Midbrain (tissue), 1 donor: ENCODE results near the gene SMC4.

Experiments
- DNase-seq: peaks from one replicate; lab custom pipeline; 2025; lab: John Stamatoyannopoulos, UW

The SMC4 gene

DNA sequence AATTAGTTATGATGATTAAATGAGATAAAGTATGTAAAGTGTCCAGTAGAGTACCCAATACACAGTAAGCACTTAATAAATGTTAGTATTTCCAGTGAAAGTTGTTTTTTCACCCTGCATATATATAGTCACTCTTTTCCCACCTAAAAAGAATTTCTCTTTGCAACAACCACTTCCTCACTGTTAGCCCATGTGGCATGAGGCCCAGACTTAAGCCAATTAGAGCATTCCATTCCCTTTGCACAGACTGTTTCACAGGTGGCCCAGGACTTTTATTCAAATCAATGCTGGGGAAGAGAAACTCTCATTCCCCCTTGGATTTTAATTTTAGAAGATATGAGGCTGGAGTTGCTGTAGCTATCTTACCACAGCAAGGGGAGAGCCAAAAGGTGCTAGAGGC is 4.2 kb upstream of the SMC4 start:
- DNase-seq: no peak

DNA sequence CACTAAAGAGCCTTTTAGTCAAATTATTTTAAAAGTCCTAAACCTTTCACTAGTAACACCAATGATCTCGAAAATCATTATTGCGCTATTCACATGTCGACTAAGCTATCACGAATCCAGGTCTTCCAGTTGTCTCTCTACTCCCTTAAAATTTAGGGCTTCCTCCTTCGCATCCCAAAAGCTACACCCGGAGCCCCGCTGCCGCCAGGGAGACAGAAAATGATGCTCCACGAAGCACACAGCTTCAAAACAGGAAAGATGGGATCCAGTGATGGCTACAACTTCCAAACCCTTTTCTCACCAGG is 678 bp upstream of the SMC4 start:
- DNase-seq: no peak

DNA sequence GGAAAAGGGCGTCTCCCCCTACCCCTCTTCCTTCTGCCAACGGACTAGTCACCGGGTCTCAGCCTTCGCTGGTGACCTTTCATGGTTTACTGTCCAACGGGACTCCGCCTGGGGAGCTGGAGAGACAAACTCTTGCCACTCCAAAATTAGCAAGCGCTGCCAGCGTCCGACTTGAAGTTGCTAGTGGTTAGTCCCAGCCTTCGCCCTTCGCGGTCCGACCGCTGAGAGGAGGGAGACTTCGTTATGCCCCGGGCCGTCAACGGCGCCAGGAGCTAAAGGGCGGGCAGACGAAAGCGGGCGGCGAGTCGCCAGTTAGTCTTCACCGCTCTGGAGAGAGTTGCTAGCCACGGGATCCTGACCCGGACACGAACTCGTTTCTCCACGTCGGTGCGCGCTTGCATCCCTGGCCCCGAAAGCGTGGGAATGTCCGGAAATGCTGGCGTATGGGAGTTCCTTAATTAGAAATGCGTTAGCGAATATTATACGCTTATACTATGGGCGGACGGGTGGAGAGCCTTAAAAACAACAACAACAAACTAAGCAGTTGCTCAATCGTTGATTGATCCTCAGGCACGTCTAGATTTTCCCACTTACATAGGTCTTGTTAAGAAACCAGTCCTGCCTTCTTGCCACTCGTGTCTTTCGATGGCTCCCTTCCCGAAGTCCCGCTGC is 716 bp downstream of the SMC4 start:
- DNase-seq: no peak

DNA sequence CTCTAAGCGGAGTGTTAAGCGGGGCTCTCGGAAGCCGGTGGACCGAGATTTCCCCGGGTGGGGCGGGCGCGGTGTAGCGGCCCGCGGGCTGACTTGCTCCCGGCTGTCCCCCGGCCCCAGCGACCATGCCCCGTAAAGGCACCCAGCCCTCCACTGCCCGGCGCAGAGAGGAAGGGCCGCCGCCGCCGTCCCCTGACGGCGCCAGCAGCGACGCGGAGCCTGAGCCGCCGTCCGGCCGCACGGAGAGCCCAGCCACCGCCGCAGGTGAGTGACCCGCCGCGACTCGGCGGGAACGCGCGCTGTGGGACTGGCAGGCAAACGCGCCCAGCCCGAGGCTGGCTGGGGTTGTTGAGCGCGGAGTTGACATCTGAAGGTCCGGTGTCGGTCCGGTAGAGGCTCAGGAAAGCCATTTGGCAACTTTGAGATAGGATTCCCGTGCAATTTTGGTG is 1.3 kb downstream of the SMC4 start:
- no peak for DNase-seq

DNA sequence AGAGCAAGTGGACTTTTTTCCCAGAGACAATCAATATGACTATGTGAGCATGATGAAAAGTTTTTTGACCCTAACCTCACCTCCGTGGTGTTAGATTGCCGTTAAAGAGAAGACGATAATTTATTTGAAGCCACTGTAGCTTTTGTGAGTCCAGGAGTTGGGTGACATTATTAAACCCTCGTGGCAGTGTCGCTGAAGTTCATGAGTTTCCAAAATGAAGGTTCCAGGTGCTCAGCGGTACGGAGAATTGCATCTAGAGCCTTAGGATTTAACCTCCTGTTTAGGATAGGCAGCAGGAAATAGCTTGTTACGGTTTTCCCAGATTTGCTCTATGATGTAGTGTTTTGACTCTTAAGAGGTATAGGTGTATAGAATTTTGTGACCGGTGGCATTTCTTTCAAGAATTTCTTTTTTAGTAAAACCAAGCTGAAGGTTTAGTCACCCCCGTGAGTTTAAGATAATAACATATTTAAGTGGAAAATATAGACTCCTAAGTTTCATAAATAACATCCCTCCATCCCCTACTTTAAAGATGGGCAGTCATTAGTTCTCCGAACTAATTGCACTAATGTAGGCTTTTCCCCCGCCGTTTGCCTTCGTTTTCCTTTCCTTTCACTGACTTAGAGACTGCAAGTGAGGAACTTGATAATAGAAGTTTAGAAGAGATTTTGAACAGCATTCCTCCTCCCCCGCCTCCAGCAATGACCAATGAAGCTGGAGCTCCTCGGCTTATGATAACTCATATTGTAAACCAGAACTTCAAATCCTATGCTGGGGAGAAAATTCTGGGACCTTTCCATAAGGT is 2.0 kb downstream of the SMC4 start:
- no peak for DNase-seq

DNA sequence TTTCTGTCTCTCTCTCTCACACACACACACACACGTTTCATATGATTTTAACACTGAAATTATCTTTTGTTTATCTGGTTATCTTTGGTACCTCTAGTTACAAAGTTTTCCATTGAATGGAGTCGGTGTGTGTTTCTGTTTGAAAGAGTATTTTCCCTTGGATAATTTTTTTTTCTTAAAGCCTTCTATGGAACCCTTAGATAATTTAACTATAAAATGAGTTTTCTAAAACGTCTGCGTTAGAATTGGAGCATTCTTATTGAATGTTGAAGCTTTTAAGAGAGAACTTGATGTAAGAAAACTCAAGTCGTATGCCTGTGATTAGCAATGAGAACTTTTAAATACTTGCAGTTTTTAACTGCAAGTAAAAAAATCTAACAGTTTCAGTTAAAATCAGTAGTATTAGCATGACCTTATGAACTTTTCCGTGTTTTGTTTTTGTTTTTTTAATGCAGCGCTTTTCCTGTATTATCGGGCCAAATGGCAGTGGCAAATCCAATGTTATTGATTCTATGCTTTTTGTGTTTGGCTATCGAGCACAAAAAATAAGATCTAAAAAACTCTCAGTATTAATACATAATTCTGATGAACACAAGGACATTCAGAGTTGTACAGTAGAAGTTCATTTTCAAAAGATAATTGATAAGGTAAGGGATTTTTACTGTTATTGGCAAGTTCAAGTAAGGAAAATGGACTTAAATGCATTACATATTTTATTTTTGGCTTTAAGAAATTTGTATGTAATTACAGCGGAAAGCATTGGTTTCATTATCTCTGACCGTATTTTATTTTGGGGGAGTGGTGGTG is 3.0 kb downstream of the SMC4 start:
- no peak for DNase-seq

DNA sequence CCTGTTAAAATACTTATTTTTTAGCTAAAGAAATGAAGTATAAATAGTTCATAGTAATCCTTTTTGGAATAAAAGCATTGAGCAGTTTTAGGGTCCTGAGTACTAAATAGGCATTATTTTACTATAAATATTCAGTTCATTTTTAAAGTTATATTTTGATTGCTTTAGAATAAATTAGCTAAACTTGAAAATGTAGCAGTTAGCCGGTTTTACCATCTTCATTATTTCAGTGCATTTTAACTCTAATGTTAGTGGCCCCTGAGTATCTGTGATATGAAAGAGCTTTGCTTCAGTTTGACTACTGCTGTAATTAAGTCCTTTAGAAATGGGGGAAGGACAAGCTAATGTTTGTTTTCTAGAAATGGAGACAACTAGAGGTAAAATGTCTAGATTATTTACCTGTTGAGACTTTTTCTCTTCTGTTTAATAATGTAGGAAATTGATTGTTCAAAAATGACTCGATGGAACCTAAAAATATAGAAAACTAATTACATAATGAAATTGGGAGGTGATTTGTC is 3.6 kb downstream of the SMC4 start:
- no peak for DNase-seq

DNA sequence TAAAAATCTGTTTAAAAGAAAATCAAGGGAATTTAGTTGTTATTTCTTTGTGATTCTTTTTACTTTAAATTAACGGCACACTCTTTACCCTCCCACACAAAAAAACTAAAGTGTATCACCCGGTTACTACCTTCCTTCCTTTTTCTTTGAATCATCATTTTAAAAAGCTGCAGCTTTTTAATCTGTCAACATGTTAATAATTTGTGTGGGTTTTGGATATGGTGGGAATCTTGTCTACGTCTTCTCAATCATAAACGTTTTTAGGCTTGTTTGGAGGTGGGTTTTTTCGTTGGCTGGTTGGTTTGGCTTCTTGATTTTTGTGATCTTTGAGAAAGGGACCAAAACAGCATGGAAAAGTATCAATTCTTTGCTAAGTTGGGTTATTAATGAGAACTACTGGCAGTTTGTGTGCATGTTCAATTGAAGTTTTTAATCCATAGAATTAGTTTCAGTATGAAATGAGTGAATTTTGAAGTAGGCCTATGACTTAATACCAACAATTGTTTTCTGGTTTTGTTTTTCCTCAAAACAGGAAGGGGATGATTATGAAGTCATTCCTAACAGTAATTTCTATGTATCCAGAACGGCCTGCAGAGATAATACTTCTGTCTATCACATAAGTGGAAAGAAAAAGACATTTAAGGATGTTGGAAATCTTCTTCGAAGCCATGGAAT is 4.5 kb downstream of the SMC4 start:
- no peak for DNase-seq

DNA sequence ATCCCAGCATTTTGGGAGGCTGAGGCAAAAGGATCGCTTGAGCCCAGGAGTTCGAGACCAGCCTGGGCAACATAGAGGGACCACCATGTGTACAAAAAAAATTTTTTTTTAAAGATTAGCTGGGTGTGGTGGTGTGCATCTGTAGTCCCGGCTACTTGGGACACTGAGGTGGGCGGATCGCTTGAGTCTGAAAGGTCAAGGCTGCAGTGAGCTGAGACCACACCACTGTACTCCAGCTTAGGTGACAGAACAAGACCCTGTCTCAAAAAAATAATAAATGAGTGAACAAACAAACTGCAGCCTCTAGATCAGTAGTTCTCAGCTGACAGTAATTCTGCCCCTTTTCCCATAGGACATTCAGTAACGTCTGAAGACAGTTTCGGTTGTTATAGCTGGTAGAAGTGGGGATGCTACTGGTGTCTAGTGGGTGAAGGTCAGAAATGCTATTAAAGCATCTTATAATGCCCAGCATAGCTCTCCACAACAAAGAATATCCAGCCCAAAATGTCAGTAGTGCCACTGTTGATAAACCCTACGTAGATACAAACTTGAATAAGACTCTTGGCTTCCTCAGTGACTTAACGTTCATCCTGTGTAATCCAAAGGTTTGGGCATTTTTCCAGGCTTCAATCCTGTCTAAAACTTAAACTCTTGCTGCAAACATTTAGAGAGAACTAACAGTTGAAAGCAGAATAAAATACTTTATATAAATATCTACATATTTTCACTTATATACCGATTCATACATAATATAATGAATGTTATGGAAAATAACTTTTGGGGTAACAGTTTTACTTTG is 10.6 kb downstream of the SMC4 start:
- DNase-seq: no peak

DNA sequence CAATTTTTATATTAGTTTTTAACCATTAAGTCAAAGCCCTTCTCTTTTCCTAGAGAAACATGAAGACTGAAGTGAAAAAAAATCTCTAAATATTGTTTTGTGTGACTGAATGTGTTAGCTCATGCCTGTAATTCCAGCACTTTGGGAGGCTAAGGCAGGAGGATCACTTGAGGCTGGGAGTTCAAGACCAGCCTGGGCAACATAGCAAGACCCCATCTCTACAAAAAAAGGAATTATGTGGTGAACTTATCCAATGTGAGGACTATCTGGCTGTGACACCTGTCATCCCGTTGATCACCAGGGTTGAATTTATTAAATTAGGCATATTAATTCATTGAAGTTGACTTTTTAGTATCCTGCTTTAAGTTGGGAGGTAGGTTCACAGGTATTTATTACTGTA is 13.0 kb downstream of the SMC4 start:
- no peak for DNase-seq

DNA sequence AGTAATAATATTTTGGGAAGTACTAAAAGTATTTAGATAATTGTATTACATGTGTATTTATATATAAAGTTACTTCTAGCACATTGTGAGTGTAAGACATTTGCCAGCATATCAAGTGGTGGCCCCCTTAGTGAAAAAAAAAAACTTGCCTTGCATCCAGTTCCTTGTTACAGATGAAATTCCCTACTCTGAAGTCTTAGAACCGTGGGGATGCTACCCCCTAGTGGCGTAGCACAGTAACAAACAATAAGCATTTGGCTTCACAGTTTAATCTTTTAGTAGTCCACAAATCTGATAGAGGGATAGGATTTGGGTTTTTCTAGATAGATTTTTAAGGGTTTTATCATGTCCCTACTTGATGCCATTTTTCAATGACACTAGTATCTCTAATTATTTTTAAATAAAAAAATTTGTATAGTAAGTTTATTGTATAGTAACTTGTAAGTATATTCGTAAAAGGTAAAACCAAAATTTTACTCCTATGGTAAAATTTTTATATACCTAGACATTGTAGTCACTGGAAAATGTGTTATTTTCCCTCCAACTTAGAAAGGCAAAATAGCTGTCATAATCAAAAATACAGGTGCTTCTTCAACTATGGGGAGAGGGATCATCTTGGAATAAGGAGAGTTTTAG is 14.3 kb downstream of the SMC4 start:
- peak; percentile 77 for DNase-seq

DNA sequence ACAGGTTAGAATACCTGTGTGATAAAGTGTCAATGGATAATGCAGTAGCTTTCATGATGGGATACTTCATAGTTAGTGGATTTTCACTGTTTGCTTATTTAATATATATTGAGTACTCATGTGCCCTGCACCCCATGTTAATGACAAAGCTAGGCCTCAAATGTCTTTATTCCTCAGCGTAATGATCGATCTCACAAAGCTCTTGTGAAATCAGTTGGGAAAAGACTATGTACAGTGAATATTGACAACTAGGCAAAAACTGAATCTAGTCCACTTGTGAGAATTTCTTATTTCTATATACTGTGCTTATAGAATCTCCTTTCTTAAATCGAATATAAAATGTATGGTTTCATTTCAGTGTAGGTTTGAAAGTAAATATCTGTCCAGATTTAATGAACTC is 17.9 kb downstream of the SMC4 start:
- DNase-seq: no peak

DNA sequence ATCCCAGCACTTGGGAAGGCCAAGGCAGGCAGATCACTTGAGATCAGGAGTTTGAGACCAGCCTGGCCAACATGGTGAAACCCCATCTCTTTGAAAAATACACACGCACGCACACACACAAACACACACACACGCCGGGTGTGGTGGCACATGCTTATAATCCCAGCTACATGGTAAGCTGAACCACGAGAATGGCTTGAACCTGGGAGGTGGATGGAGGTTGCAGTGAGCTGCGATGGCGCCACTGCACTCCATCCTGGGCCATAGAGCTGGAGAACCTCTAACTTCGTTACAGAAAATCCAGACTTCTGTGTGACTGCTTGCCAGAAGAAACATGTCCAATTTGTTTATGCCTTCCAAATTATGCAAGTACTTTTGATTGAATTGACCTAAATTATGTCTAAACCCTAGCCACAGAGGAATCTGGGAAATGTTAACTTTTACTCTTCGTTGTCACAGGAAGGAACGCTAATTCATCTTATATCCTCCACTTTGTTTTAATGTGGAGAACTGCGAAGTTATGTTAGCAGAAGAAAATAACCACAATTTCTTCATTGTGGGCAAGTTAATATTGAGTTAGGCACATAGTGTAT is 28.5 kb downstream of the SMC4 start:
- DNase-seq: no peak

DNA sequence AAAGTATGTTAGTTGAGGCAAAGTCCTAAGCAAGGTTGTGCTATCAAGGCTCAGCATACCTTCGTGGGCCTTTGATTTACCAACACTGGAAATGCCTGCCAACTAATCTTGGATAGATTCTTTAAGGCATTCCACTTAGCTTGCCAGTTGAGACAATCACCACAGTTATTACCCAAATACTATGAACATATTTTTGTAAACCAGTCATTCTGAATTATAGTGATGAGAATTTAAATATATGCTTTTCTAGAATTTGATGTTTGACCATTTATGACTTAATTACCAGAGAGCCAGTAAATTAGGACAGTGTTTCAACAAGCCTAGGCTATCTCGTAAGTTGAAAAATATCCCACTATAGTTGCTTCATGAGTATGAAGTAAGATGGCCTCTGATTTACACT is 34.6 kb downstream of the SMC4 start:
- DNase-seq: no peak

DNA sequence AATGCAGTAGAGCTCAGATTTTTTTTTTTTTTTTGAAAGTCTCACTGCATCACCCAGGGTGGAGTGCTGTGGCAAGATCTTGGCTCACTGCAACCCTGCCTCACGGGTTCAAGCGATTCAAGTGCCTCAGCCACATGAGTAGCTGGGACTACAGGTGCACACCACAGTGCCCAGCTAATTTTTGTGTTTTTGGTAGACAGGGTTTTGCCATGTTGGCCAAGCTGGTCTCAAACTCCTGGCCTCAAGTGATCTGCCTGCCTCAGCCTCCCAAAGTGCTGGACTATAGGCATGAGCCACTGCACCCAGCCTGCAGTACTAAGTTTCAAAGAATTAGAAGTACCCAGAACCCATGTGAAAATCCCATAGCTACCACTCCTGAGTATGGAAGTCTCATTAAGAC is 35.6 kb downstream of the SMC4 start:
- DNase-seq: no peak

DNA sequence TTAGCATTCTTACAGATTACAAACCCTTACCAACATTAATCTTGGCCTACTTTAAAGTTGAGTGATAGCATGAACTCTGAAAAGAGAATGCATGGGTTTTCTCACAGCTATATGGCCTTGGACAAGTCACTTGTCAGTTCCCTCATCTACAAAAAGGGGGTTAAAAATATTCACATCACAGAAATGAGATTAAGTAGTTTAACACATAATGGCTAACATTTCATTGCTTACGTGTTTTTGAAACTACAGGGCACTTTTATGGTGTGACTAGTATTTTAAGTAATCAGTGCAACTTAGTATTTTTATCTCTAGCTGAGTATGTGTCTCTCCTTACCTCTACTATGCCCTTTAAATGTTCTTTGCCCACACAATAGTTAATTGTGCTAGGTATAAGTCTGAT is 36.3 kb downstream of the SMC4 start:
- no peak for DNase-seq

DNA sequence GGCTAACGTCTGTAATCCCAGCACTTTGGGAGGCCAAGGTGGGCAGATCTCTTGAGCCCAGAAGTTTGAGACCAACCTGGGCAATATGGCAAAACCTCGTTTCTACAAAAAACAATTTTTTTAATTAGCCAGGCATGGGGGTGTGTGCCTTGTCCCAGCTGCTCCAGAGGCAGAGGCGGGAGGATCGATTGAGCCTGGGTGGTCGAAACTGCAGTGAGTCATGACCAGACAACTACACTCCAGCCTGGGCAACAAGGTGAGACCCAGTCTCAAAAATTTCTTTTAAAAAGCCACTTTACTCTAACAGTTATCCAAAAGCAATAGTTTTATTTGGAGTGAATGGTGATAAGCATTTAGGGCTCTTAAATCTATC is 37.6 kb downstream of the SMC4 start:
- no peak for DNase-seq

DNA sequence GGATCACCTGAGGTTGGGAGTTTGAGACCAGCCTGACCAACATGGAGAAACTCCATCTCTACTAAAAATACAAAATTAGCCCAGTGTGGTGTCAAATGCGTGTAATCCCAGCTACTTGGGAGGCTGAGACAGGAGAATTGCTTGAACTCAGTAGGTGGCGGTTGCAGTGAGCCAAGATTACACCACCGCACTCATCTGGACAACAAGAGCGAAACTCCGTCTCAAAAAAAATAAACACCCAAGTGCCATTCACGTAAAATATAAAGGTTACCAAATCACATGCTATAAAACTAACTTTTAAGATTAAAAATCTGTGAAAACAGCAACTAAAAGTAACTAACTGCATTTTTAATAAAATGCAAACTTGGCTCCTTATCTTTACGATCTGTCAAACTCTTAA is 41.2 kb downstream of the SMC4 start:
- DNase-seq: no peak

DNA sequence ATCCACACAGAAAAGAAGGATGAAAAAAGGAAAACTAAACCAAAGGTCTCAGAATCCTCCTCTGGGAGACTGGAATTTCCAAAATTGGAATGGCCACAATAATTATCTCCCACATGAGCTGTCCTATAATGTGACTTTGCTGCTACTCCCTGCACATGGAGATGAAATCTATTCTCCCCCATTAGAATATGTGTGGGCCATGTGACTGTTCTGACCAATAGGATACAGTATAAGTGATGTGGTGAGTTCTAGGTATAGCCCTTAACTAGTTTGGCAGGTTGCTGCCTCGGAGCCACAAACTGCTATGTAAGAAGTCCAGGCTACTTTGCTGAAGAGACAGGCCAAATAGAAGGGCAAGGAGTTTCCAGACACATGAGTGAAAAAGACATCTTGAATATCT is 45.0 kb downstream of the SMC4 start:
- DNase-seq: no peak

DNA sequence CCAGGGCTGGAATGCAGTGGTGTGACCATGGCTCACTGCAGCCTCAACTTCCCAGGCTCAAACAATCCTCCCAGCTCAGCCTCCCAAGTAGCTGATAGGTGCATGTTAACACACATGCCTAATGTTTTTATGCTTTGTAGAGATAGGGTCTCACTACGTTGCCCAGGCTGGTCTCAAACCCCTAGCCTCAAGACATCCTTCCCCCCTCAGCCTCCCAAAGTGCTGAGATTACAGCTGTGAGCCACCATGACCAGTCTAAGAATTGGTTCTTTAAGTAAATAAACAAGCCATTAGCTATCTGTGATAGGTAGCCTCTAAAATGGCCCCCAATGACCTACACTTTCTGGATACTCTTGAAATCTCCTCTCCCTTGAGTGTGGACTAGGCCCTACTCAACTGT is 46.4 kb downstream of the SMC4 start:
- DNase-seq: no peak
